Measurements from ENCODE around the gene CPN2.

Gene CPN2

GRCh38 chr3:194300382-194300758 lies 50.8 kb downstream of the CPN2 start:
- TF ChIP-seq ISL1 (CRISPR knock-in tag; IDR thresholded peaks at IDR 0.05) (0 out of 2 replicates have a peak, but pooled peaks have one; percentile 27), ARNTL (CRISPR knock-in tag; IDR thresholded peaks at IDR 0.05; ENCODE audit: borderline replicate concordance, low read depth) (no peak), CSDC2 (CRISPR knock-in tag; IDR thresholded peaks at IDR 0.05) (0 out of 2 replicates have a peak, but pooled peaks have one; percentile 34), ZNF8 (CRISPR knock-in tag; IDR thresholded peaks at IDR 0.05) (no peak), ESRRG (CRISPR knock-in tag; IDR thresholded peaks at IDR 0.05) (no peak), ZFP3 (CRISPR knock-in tag; IDR thresholded peaks at IDR 0.05) (no peak), BACH2 (CRISPR knock-in tag; IDR thresholded peaks at IDR 0.05; ENCODE audit: borderline replicate concordance) (no peak), POU6F1 (CRISPR knock-in tag; IDR thresholded peaks at IDR 0.05; ENCODE audit: borderline replicate concordance, low read depth) (no peak), SNAI2 (CRISPR knock-in tag; IDR thresholded peaks at IDR 0.05) (0 out of 2 replicates have a peak, but pooled peaks have one; percentile 30), PPARA (CRISPR knock-in tag; IDR thresholded peaks at IDR 0.05; ENCODE audit: borderline replicate concordance) (no peak)
- ATAC-seq: no peak; the same call in 2 of the 3 replicates

GRCh38 chr3:194298331-194299227 lies 52.5 kb downstream of the CPN2 start:
- no peak for ATAC-seq
- no peak for TF ChIP-seq TSHZ2 (CRISPR knock-in tag; IDR thresholded peaks at IDR 0.05)
- no peak for TF ChIP-seq ZNF8 (CRISPR knock-in tag; IDR thresholded peaks at IDR 0.05)
- no peak for TF ChIP-seq CSRNP3 (CRISPR knock-in tag; IDR thresholded peaks at IDR 0.05)
- no peak for TF ChIP-seq PPARA (CRISPR knock-in tag; IDR thresholded peaks at IDR 0.05; ENCODE audit: borderline replicate concordance)
- no peak for TF ChIP-seq GLIS3 (CRISPR knock-in tag; IDR thresholded peaks at IDR 0.05)
- no peak for TF ChIP-seq OSR1 (CRISPR knock-in tag; IDR thresholded peaks at IDR 0.05)
- no peak for TF ChIP-seq ZC3H10 (CRISPR knock-in tag; IDR thresholded peaks at IDR 0.05)
- no peak for TF ChIP-seq CSDC2 (CRISPR knock-in tag; IDR thresholded peaks at IDR 0.05)
- no peak for TF ChIP-seq ZFP3 (CRISPR knock-in tag; IDR thresholded peaks at IDR 0.05)
- TF ChIP-seq ZNF70 (CRISPR knock-in tag; IDR thresholded peaks at IDR 0.05): no peak
- TF ChIP-seq ZFP30 (CRISPR knock-in tag; IDR thresholded peaks at IDR 0.05): no peak
- TF ChIP-seq ESRRG (CRISPR knock-in tag; IDR thresholded peaks at IDR 0.05): no peak
- TF ChIP-seq TCF4 (CRISPR knock-in tag; IDR thresholded peaks at IDR 0.05; ENCODE audit: borderline replicate concordance): no peak
- no peak for TF ChIP-seq ZNF565 (CRISPR knock-in tag; conservative IDR thresholded peaks at IDR 0.05; ENCODE audit: low read depth)
- no peak for TF ChIP-seq ISL1 (CRISPR knock-in tag; IDR thresholded peaks at IDR 0.05)
- no peak for TF ChIP-seq POU6F1 (CRISPR knock-in tag; IDR thresholded peaks at IDR 0.05; ENCODE audit: borderline replicate concordance, low read depth)
- no peak for TF ChIP-seq RARB (CRISPR knock-in tag; IDR thresholded peaks at IDR 0.05)

GRCh38 chr3:194296454-194297263 lies 54.5 kb downstream of the CPN2 start:
- peak; percentile 88 for ATAC-seq
- TF ChIP-seq TSHZ2 (CRISPR knock-in tag; IDR thresholded peaks at IDR 0.05) (no peak; the same call in 1 of the 2 replicates), ZNF565 (CRISPR knock-in tag; conservative IDR thresholded peaks at IDR 0.05; ENCODE audit: low read depth) (no peak), OSR1 (CRISPR knock-in tag; IDR thresholded peaks at IDR 0.05) (no peak), POU6F1 (CRISPR knock-in tag; IDR thresholded peaks at IDR 0.05; ENCODE audit: borderline replicate concordance, low read depth) (no peak), TOX (CRISPR knock-in tag; IDR thresholded peaks at IDR 0.05; ENCODE audit: borderline replicate concordance) (no peak), RARB (CRISPR knock-in tag; IDR thresholded peaks at IDR 0.05) (no peak), ARNTL (CRISPR knock-in tag; IDR thresholded peaks at IDR 0.05; ENCODE audit: borderline replicate concordance, low read depth) (no peak), CSDC2 (CRISPR knock-in tag; IDR thresholded peaks at IDR 0.05) (0 out of 2 replicates have a peak, but pooled peaks have one; percentile 59)
